Stimulated activated CD8-positive, alpha-beta memory T cell treated with anti-CD3 and anti-CD28 coated beads, Interleukin-4, amount 100 ng/mL, for 24 hours (primary cell): ENCODE measurements around the gene PLEKHH2.
"Not testable (repeated sequence)": the region's sequence is repeated elsewhere in the genome, so short reads cannot be mapped to it uniquely, and the experiment has no call there.

Experiments
- DNase-seq: peaks from one replicate; pipeline ENCODE4 v3.0.0-alpha.2; 2020; ENCODE audit warnings: low read depth

The PLEKHH2 gene

GRCh38 chr2:43717322-43717721 lies 80.3 kb downstream of the PLEKHH2 start:
- DNase-seq: no peak

DNA sequence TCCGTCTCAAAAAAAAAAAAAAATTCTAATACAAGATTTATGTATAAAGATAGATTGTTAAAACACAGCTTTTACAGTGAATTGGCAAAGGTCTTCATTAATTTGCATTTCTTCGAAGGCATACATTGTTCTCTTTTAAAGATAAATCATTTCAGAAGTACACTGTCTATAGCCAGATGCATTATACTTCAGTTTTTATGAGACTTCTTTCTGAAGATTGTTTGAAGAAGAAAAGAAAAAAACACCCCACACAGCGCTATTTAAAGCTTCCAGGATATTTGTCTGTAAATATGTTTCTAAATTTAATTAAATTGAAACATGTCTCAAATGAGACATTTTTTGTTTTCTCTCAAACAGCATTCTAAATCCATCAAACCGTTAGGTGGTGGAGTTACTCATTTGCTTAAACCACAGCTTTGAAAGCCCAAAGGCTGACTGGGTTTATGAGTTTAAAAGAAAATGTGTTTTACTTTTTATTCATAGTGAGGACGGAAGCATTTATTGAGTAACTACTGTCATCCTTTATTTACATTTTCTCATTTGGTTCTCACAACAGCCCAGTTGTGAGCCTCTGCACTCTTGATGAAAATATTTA lies 81.6 kb downstream of the PLEKHH2 start:
- no peak for DNase-seq

- no peak for DNase-seq
These were observed 87.9 kb downstream of the PLEKHH2 start for GRCh38 chr2:43724728-43725526.

DNA sequence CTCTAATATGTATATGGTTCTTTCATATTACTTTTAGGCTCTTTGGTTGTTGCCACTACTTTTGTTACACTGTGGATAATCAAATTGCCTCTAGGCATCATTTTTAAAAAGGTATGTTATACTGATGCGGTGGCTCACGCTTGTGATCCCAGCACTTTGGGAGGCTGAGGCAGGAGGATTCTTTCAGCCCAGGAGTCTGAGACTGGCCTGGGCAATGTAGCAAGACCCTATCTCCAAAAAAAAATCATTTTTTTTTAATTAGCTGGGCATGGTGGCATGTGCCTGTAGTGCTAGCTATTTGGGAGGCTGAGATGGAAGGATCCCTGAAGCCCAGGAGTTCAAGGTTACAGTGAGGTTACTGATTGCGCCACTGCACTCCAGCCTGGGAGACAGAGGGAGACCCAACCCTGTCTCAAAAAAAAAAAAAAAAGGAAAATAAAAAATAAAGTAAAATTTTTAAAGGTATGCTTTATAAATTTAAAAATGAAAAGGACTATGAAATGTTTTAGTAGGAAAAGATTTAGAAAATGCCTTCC lies 88.7 kb downstream of the PLEKHH2 start:
- DNase-seq: no peak

DNA sequence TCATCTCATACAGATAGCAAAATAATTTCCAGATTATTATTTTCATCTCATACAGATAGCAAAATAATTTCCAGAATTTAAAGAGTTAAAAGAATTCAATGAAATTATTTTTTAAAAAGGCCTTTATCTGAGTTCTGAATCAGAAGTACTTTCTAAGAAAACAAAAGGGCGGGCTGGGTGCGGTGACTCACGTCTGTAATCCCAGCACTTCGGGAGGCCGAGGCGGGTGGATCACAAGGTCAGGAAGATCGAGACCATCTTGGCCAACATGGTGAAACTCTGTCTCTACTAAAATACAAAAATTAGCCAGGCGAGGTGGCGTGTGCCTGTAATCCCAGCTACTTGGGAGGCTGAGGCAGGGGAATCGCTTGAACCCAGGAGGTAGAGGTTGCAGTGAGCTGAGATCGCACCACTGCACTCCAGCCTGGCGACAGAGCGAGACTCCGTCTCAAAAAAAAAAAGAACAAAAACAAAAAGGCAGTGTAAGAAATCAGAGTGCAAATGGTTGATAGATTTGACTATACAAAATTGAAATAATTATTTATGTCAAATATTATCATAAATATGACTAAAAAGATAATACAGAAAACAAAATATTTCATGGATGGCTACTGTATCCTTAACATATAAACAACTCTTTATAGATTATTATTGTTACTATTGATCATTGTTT lies 90.0 kb downstream of the PLEKHH2 start:
- DNase-seq: not testable (repeated sequence)

DNA sequence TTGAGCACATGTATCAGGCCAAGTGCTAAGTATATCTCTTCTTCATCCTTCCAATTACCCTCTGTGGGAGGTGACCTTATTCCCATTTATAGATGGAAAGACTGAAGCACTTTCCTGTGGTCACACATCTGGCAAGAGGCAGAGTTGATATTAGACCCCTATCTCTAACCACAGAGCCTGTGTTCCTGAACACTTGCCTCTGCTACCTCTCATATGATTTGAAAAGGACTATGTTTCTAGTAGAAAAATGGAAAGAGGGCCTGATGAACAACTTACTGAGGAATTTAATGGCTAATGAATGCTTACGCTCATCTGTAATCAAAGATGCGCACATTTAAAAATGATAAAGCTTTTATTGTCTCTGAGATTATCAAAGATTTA lies 90.6 kb downstream of the PLEKHH2 start:
- no peak for DNase-seq

DNA sequence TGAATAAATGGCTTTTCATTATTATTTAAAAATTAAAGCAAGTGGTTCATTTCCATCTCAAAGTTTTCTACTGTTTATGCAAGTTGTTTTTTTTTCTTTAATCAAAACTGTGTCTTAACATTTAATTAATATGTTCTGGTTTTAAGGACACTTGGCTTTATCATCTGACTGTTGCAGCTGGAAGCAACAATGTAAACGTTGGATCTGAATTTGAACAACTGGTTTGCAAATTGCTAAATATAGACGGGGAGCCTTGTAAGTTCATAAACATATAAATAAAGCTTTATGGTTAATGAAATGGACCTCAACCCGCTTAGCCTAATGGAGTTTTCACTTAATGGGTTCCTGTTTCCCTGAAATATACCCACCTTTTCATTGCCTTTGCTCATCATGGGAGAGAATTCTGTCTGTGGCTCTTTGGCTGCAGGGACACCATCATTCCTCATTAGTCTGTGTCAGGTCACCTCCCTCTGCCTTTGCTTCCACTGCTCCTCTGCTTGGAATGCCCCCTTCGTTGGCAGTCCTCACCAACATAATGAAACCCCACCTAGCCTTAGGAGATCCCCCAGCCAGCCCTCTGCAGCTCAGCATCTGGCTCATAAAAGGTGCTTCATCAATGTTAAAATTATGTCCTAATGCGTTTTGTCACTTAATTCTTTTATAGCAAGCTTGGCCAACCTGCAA lies 92.6 kb downstream of the PLEKHH2 start:
- no peak for DNase-seq

DNA sequence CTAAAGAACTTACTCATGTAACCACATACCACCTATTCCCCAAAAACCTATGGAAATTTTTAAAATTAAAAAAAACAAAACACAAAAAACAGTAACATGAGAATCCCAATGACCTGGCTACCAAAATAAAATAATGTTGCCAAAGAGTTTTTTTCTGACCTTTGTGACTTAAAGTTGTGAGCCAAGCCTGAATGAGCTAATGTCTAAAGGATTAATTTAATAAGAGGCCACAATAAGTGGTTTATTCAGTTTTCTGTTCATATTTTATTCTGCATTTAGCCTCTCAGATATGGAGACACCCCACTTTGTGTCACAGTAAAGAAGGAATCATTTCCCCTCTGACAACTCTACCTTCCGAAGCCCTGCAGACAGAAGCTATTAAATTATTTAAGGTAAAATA lies 94.2 kb downstream of the PLEKHH2 start:
- no peak for DNase-seq

DNA sequence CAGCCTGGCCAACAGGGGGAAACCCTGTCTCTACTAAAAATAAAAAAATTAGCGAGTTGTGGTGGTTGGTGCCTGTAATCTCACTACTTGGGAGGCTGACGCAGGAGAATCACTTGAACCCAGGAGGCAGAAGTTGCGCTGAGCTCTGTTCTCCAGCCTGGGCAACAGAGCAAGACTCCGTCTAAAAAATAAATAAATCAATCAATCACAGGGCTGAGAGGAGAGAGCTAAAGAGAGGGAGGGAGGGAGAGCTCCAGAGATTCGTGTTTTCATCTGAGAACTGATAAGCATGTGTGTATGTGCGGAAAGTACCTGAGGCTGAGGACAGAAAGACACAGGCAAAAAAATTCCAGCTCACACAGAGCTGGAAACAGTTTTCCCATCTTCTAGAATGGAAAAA lies 99.6 kb downstream of the PLEKHH2 start:
- DNase-seq: no peak

GRCh38 chr2:43737097-43737854 lies 100.2 kb downstream of the PLEKHH2 start:
- no peak for DNase-seq

- DNase-seq: no peak
These were observed 100.8 kb downstream of the PLEKHH2 start for GRCh38 chr2:43737855-43738254.

- no peak for DNase-seq
These were observed 101.2 kb downstream of the PLEKHH2 start for GRCh38 chr2:43738257-43738656.

DNA sequence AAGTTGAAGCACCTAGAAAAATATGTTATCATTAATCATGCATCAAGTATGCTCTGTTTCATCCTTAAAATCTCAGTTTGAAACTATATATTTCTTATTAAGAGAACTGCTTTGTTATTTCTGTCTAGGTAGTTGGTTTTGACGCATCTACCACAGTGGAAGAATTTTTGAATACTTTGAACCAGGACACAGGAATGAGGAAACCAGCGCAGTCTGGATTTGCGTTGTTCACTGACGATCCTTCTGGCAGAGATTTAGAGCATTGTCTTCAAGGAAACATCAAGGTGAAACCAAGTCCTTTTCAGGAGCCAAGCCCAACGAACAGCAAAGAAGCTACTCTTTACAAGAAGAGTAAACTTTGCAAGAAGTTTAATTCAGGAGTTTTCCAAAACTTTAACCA lies 106.6 kb downstream of the PLEKHH2 start:
- DNase-seq: no peak

GRCh38 chr2:43745457-43745856 lies 108.4 kb downstream of the PLEKHH2 start:
- no peak for DNase-seq

DNA sequence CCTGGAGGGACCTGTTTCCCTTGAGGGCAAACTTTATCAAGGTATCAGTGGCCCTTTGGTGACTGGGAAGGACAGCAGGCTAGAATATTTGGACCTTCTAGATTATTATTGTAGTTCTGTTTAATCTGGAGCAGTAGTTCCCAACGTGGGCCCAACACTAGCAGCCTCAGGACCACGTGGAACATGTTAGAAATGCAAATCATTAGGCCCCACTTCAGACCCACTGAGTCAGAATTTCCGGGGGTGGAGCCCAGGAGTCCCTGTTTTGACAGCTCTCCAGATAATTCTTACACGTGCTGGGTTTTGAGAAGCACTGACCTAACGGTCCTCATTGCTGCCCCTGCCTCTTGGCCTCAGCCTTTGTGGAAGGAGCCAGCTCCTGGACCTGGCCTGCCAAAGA lies 111.3 kb downstream of the PLEKHH2 start:
- DNase-seq: peak; percentile 10

DNA sequence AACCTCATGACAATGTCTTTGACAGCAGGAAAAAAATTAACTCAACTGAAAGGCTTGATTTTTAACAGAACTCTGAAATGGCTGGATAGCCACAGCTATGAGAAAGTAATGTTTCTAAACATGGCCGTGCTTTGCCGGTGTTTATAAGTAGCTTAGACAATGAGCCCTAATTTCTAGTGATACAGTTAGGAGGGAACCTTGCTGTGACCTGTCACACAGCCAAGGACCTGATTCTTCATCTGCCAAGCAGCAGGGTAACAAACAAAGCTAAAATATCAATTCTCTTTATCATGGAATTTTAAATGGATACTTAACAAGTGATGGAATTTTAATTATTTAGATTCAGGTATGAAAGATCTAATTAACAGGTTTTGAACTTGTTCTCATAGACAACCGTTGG lies 112.5 kb downstream of the PLEKHH2 start:
- DNase-seq: no peak

DNA sequence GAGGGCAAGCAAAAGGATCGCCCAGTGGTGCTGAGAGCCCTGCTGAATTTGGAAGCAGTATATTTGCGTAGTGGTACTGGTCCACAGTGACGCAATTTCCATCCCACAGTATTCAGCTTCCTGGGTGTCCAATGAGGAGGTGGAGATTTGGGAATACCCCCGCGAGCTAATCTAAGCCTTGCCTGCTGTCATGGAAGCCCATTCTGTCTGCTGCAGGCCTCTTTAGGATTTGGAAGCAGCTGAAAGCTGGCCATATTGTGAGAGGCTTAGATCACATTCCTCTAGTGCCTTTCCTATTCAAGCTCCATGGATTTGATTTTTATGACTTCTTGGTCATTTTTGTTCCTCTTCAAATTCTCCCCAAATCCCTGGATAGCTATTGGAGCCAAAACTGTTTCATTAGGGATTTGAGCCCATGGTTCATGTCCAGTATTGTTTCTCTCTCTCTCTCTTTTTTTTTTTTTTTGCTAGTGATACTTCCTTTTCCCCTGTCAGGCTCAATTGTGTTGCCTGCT lies 114.5 kb downstream of the PLEKHH2 start:
- no peak for DNase-seq

DNA sequence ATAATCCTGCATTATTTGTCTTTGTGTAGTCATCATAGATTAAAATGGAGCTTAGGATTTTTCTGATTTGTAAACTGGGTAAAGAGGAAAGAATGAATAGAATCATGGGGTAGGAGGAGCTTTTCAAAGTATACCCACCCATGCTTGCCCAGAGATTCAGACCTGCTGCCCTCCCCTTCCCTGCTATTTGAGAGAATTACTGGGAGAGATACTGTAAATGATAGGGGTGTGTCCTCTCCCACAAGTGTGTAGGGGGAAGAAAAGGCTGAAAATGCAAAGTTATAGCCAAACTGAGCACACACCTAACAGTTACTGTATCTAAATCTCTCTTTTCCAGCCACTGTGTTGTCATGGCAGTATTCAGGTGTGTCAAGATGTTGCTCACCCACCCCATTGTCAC lies 115.2 kb downstream of the PLEKHH2 start:
- DNase-seq: no peak

DNA sequence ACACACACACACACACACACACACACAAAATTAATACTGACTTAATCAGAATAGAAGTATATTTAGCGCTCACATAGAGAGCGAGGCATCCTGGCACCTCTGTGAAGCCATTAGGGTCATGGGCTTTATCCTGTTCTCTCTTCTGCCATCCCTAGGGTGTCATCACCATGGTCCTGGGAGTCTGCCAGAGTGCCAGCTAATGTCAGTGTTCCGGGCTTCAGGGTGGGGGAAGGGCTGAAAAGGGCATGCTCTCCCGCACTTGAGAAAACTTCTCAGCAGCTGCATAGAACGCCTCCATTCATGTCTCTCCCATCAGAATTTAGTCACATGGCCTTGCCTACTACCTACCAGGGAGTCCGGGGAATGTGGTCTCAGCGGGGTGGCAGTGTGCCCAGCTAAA lies 117.1 kb downstream of the PLEKHH2 start:
- no peak for DNase-seq

DNA sequence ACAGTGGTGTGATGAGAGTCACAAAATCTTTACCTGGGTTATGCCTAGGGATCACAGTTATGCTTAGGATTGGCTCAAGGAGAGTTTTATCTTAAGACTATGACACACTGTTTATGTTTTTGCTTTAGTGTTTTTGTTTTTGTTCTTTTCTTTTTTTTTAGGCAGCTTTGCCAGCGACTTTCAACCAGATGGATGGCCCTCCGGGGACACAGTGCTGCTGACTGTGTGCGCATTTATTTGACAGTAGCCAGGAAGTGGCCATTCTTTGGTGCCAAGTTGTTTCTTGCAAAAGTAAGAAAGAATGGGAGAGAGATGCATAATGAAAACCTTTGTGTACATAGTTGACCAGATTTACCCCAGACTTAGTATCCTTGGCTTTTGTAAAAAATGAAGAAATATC lies 121.7 kb downstream of the PLEKHH2 start:
- DNase-seq: no peak

DNA sequence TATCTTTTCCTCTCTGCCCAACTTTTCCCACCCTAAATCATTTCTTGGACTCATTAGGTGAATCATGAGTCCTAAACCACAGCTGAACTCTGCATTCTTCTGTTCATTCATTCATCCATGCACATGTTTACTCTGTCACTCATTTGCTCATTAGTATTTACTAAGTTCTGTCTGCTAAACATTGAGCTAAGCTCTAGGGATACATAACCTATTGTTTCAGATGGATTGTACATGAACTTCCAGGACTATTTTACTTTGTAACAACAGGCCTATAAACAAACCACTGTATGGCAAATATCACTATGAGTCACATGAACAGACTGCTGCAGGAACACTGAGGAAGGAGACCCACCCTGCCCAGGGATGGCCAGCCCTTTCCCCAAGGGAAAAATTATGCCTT lies 122.1 kb downstream of the PLEKHH2 start:
- DNase-seq: no peak

DNA sequence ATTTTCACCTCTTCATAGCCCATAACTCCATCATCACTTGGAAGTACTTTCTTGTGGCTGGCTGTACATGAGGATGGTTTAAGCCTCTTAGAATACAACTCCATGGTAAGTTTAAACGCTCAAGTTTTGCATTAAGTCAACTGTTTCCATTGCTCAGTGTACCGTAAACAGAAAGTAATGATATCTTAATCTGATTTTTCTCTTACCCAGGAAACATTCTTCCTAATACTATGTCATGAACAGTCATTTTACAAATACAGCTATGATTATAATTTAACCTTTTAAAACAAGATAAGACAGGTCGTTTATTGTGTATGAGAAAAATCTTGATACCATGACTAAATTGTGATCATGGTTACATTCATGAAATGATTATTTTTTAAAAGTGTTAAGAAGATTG lies 125.2 kb downstream of the PLEKHH2 start:
- DNase-seq: no peak
